Activated CD4-positive, alpha-beta T cell treated with anti-CD3 and anti-CD28 coated beads, Interleukin-2, Interleukin-6, amounts not matched to agents 100 ng/mL and 50 ng/mL, durations not matched to agents 16 hours and 8 hours (primary cell): ENCODE measurements around the gene KSR1.
"Not testable (repeated sequence)": the region's sequence is repeated elsewhere in the genome, so short reads cannot be mapped to it uniquely, and the experiment has no call there.

ENCODE experiments used
- DNase-seq: peaks from one replicate; pipeline ENCODE4 v3.0.0-alpha.2; 2020

The KSR1 gene

GRCh38 chr17:27621942-27622559 is 165.8 kb downstream of the KSR1 start:
- DNase-seq: no peak

GRCh38 chr17:27622986-27623385 is 166.7 kb downstream of the KSR1 start:
- no peak for DNase-seq

DNA sequence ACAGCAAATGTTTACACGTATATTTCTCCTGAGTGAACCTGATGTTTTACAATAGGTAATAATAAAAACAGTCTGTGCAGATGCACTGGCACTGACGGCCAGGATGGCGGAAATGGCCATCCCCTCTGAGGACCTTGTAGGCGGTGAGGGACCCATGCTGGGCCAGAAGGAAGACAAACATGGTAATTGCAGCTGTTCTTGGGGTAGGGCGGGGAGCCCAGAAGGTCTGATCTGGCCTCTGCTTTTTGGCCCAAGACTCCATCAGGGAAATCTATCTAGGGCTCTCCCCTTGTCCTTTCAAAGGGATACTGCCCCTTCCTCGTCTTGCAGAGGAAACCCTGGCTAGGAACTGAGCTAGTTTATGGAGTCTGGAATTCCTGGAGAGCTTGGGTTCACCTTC is 167.4 kb downstream of the KSR1 start:
- DNase-seq: no peak

GRCh38 chr17:27624539-27624938 is 168.3 kb downstream of the KSR1 start:
- no peak for DNase-seq

DNA sequence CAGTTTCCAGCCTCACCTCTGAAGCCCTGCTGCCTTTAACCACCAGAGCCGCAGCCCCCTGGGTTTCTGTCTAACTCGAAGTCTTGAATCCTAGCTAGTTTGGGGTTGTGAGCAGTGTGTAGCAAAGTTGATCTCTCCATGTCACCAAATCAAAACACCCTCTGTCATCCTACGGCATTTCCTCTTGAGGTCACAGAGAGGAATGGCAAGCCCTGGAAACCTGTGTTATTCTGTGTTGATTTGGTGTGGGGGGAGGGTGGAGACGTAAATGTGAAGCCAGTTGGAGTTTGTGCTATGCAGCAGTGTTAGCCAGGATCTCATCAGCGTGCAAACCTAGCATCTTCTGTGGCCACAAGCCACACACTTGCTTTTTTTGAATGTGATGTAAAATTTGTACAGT is 169.6 kb downstream of the KSR1 start:
- no peak for DNase-seq

GRCh38 chr17:27627514-27627913 is 171.3 kb downstream of the KSR1 start:
- no peak for DNase-seq

DNA sequence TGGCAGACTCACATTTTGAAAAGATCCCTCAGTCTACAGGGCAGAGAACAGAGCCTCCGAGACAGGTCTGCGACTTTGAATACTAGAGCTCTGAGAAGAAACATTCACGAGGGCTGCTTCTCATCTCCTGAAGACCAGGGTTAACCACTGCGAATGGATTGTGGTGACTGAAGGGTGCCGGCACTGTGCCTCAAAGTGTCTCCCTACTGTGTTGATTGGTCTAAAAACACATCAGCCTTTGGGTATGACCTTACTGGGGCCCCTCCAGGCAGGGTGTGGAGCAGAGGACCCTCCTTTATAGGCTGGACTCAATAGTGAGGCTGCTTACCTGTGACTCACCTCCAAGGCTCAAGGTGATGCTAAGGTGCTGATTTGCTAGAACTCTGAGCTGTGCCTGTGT is 172.1 kb downstream of the KSR1 start:
- peak; percentile 11 for DNase-seq

GRCh38 chr17:27629260-27629659 is 173.0 kb downstream of the KSR1 start:
- DNase-seq: not testable (repeated sequence)

DNA sequence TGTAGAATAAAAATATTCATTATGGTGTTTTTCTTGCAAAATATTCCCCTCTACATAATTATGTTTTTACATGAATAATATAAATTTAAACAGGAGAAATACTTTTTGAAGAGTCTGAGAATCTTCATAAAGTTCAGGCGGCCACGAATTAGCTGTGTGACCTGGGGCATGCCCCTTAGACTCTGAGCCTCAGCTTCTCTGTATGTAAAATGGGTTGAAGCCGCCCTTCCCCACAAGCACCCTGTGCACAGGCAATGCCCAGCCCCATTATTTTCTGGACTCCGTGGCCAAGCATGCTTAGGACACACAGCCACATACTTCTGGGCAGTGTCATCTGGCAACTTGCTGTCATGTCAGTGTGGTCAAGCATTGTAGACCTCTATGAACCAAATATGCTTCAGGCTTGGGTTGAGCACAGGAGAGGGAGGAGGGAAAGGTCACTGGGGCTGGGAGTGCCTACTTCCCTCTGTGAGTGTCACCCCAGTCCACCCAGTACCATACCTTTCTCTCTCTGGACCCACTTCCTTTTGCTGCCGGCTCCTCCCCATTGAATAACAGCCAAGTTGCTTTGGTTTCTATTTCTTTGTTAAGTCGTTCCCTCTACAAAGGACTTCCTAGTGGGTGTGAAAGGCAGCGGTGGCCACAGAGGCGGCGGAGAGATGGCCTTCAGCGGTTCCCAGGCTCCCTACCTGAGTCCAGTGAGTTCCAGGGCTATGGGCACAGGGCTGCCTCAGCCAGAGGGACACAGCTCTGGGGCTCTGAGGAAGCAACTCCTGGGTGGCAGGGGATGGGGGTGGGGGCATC is 174.6 kb downstream of the KSR1 start, which contains the start of gene LGALS9:
LGALS9 (plus strand) TSS at position 582 of the 804 bp plus-strand sequence; CDS start at position 660, 78 bp downstream.
- peak; percentile 30 for DNase-seq

- no peak for DNase-seq
These were observed 175.1 kb downstream of the KSR1 start for GRCh38 chr17:27631411-27631760.

DNA sequence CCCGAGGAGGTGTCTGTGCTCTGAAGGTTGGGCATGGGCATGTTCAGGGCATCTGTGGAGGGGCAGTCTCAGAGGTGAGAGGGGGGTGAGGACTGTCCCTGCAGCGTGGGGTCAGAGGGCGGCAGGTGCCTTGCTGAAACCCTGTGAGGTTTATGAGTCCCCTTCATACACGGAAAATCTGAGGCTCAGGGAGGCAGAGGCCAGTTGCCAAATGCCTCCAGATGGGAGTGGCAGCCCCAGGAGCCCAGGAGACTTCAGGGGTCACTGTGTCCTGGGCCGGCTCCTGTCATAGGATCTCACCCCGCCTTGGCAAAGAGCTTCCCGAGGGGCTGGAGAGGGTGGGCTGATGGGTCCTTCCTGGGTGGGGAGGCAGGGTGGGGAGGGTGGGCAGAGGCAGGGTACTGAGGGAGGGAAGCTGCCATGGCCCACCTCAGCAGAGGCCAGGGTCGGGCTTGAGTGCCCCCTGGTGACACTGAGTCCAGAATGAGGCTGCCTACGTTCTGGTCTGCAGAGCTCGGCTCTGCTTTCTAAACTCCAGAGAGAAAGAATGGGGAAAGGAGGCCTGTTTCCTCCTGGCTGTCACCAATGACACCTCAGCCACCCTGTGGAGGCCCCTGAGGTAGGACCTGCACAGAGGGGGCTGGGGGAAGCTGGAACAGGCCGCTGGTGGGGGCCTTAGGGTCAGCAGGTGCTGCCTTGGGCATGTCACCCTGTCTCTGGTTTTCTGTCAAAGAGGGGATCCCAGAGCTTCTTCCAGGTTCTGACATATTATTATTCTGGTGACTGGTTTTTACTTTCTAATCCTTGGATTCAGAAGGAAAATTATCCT is 175.9 kb downstream of the KSR1 start:
- DNase-seq: no peak

GRCh38 chr17:27632766-27633165 is 176.5 kb downstream of the KSR1 start:
- DNase-seq: not testable (repeated sequence)

- no peak for DNase-seq
These were observed 177.2 kb downstream of the KSR1 start for GRCh38 chr17:27633312-27634025.

DNA sequence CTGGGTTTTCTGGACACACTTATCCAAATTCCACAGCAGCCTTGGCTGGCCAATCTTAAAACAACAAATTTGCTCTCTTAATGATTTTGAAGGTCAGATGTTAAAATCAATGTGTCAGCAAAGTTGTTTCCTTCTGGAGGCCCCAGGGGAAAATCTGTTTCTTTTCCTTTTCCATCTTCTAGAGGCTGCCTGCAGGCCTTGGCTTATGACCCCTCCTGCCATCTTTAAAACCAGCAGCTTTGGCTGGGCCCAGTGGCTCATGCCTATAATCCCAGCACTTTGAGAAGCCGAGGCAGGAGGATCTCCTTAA is 177.7 kb downstream of the KSR1 start:
- no peak for DNase-seq

DNA sequence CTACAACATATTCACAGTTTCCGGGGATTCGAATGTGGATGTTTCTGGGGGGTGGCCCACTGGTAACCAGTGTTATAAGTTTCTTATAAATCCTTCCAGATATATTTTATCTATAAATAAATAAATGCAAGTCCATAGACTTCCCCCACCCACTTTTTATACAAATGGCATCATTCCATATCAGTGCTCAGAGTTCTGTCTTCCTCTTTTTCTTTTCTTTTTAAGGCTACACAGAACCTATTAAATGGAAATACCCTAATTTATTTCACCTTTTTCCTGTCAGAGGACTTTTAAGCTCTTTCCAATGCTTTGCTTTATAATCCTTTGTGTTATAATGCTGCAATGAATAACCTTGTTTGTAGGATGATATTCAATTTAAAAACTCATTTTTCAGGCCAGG is 178.5 kb downstream of the KSR1 start:
- DNase-seq: no peak

- no peak for DNase-seq
These were observed 179.1 kb downstream of the KSR1 start for GRCh38 chr17:27635275-27635823.

GRCh38 chr17:27636005-27636520 is 179.8 kb downstream of the KSR1 start:
- DNase-seq: not testable (repeated sequence)

DNA sequence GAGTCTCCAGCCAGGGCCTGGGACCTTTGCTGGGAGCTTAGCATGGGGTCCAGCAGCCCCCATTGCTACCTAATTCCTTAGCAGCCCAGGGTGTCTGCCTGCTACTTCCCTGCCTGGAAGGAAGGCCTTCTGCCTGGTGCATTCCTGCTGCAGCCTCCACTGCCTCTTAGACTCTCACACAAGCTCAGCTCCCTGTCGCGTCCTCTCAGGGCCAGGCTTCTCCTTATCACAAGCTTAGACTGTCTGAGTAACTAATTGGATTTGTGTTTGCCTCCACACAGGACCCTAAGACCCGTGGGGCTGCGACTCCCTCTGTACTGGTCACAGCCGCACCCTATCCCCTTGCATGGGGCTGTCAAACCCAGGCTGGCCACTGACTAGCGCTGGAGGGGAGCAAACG is 181.6 kb downstream of the KSR1 start:
- not testable (repeated sequence) for DNase-seq

DNA sequence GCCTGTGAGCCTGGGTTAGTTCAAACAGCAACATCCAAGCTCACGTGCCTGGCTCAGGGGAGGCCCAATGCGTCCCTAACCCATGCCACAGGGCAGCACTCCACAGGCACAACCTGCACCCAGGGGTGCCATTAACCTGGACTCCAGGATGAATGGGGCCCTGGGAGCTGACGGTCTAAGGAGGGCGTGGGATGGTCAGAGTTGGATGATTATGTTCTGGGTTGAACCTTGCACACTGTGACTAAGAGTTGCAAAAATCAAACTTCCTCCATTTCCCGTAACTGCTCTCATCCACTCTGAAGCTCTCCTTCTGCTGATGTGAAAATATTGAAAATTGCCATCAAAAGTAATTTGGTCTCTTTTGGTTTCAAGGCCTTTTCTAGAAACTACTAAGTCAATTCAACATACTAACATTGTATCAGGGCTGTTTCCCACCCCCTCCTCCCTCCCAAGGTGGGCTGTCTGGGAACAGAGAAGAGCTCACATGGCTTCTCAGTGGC is 182.2 kb downstream of the KSR1 start:
- DNase-seq: not testable (repeated sequence)

DNA sequence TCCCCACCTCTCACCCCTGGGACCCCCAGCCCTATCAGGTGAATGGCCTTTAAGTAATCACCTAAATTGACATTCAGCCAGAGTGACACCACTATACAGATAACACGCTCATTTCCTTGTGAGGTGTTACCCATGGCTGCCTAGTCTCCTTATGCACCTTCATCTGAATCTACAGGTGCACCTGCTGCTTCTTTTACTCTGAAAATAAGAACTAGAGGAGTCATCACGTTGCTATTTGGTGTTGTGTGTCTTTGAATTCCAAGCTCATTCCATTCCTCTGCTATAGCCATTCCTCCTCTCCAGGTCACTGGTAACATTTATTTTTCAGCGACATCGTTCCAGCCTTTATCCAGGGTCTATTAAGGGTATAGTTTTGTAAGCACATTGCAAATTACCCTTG is 184.5 kb downstream of the KSR1 start:
- no peak for DNase-seq

DNA sequence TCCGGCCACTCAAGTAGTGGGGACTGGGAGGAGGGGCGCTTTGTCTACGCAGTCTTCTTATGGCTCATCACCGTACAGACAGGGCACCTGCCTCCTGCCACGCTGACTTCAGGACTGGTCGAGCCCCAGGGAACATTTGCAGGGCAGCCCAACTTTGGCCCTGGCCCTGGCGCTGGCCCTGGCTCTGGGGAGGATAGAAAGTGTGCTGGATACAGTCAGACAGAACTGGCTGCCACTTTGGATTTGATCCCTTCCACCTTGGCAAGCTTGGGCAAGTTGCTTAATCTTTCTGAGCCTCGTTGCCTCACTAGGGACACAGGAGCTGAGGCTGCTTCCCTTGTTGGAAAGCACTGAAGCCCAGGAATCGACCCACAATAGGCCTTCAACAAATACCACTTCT is 188.3 kb downstream of the KSR1 start:
- no peak for DNase-seq

DNA sequence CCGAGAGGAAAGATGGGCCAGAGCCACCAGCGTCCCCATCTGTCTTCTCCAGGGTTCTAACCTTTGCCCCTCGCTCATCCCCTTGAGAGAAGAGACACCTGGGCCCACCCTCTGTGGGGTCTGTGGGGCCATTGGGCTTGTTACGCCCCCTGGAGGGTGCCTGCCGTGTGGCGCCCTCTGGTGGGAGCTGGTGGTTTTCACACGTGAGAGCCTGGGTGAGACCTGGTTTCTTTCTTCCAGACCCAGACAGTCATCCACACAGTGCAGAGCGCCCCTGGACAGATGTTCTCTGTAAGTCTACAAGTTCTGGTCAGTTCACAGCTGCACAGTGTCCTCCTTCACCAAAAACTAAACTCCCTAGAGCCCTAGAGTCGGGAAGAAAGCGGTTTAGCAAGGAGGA is 189.4 kb downstream of the KSR1 start:
- DNase-seq: not testable (repeated sequence)
